HCT116 (cell line): Measurements from ENCODE around the gene TBC1D14. TPM values are rescaled to one million over a fixed set of nuclear protein-coding genes. Genes with fewer than 3 reads are reported as not detected.

Experiments used
- ATAC-seq: fragments of 200-7000 bp; cut with Tn5 transposase; 2 replicates; pipeline ENCODE4 v1.9.1; 2020; ENCODE audit warnings: mild to moderate bottlenecking, moderate library complexity
- BruUV-seq: library from RNA; stranded (reverse); fragments of 400-500 nt; replicated peaks from 2 replicates; lab custom pipeline; 2021; lab: Mats Ljungman, UMichigan
- CTCF ChIA-PET: fragments of 300-600 bp; sonication (Branson Sonifier 250); formaldehyde crosslinking; loops from one replicate; lab custom pipeline; 2021; ENCODE audit warnings: antibody characterized with exemption; lab: Charles Lee
- POLR2A ChIA-PET: fragments of 300-600, 350-600 bp; sonication (Branson Sonifier 250); formaldehyde crosslinking; loops from one replicate; lab custom pipeline; 2021; ENCODE audit warnings: antibody characterized with exemption; lab: Charles Lee
- RAD21 ChIA-PET, 2 experiments: fragments of 300-600 bp; sonication (Branson Sonifier 250); formaldehyde crosslinking; loops; one replicate each; lab custom pipeline; 2023; ENCODE audit warnings: low total read pairs in 2 of 2; ENCODE audit not compliant: uncharacterized antibody in 2 of 2, unreplicated experiment in 2 of 2, low non-redundant PET in 1 of 2; lab: Charles Lee
- DNase-seq: peaks from one replicate; pipeline ENCODE4 v3.0.0-alpha.2; 2010; ENCODE audit warnings: low read depth, low spot score
- H2AFZ ChIP-seq: fragments of 200-600 bp; shearing (Covaris generic), sonication (generic); 2 replicates; pipeline ENCODE4 v1.6.1; 2017; ENCODE audit warnings: low read depth, mixed run types, mixed read lengths, antibody characterized with exemption, low read length; ENCODE audit not compliant: poor library complexity, severe bottlenecking
- H3K27ac ChIP-seq: 2 replicates; pipeline ENCODE4 v1.5.1; 2012; ENCODE audit warnings: low read depth, low read length
- H3K27me3 ChIP-seq: fragments of 200-600 bp; sonication (generic); 2 replicates; pipeline ENCODE4 v1.6.1; 2016; ENCODE audit warnings: mixed run types, low read length, mixed read lengths; ENCODE audit not compliant: insufficient read depth
- H3K36me3 ChIP-seq, 2 experiments: fragments of 200-500 bp in 1 of 2; fragments of 200-600 bp in 1 of 2; sonication (Bioruptor generic) in 1 of 2; sonication (generic) in 1 of 2; 2 replicates each; pipeline versions ENCODE4 v1.5.1 to v1.6.1; 2014 to 2016; ENCODE audit warnings: low read length in 2 of 2, inconsistent platforms in 1 of 2, mixed read lengths in 1 of 2, mixed run types in 1 of 2; ENCODE audit not compliant: insufficient read depth in 2 of 2, control insufficient read depth in 1 of 2
- H3K4me1 ChIP-seq, 2 experiments: fragments of 200-600 bp in 1 of 2; sonication (generic) in 1 of 2; 2 replicates each; pipeline versions ENCODE4 v1.5.1 to v1.6.1; 2012 to 2017; ENCODE audit warnings: low read length in 2 of 2, inconsistent platforms in 1 of 2, mild to moderate bottlenecking in 1 of 2, mixed read lengths in 1 of 2, mixed run types in 1 of 2, moderate library complexity in 1 of 2; ENCODE audit not compliant: insufficient read depth in 2 of 2, control insufficient read depth in 1 of 2
- H3K4me2 ChIP-seq: fragments of 200-600 bp; sonication (generic); 2 replicates; pipeline ENCODE4 v1.6.1; 2017; ENCODE audit warnings: mixed run types, low read length, mixed read lengths
- H3K4me3 ChIP-seq, 2 experiments: fragments of 200-600 bp in 1 of 2; sonication (generic) in 1 of 2; replicated peaks in 1 of 2; 2 replicates each; pipeline ENCODE4 v1.5.1; 2011 to 2016; ENCODE audit warnings: low read length in 2 of 2, control low read depth in 1 of 2, low read depth in 1 of 2, mild to moderate bottlenecking in 1 of 2, mixed read lengths in 1 of 2, mixed run types in 1 of 2
- H3K79me2 ChIP-seq: fragments of 200-600 bp; sonication (generic); 2 replicates; pipeline ENCODE4 v1.6.1; 2017; ENCODE audit warnings: mild to moderate bottlenecking, mixed run types, low read length, moderate library complexity, mixed read lengths; ENCODE audit not compliant: insufficient read depth
- H3K9ac ChIP-seq: fragments of 200-600 bp; sonication (generic); 2 replicates; pipeline ENCODE4 v1.6.1; 2016; ENCODE audit warnings: low read length, mixed read lengths
- H3K9me2 ChIP-seq: fragments of 200-600 bp; sonication (generic), shearing (Covaris generic); 2 replicates; pipeline ENCODE4 v1.6.1; 2017; ENCODE audit warnings: mixed run types, mild to moderate bottlenecking, moderate library complexity; ENCODE audit not compliant: insufficient read depth
- H3K9me3 ChIP-seq, 2 experiments: fragments of 200-500 bp in 1 of 2; fragments of 200-600 bp in 1 of 2; sonication (Bioruptor generic) in 1 of 2; sonication (generic) in 1 of 2; 2 replicates each; pipeline ENCODE4 v1.6.1; 2014 to 2017; ENCODE audit warnings: low read length in 2 of 2, mixed read lengths in 2 of 2, inconsistent platforms in 1 of 2, low read depth in 1 of 2, mild to moderate bottlenecking in 1 of 2, mixed run types in 1 of 2, moderate library complexity in 1 of 2; ENCODE audit not compliant: control insufficient read depth in 1 of 2, insufficient read depth in 1 of 2
- H4K20me1 ChIP-seq: fragments of 200-600 bp; sonication (generic), shearing (Covaris generic); 2 replicates; pipeline ENCODE4 v1.6.1; 2017; ENCODE audit warnings: mixed run types, mild to moderate bottlenecking, moderate library complexity; ENCODE audit not compliant: insufficient read depth
- ATF3 ChIP-seq: IDR thresholded peaks from 2 replicates; pipeline ENCODE4 v1.6.1; 2012
- CTCF ChIP-seq, 3 experiments: fragments of 200-600 bp in 1 of 3; sonication (generic) in 1 of 3; IDR thresholded peaks in 2 of 3; conservative IDR thresholded peaks in 1 of 3; 2 replicates each; pipeline ENCODE4 v1.5.1; 2012 to 2017; ENCODE audit warnings: low read depth in 2 of 3, low read length in 2 of 3, antibody characterized with exemption in 1 of 3, borderline replicate concordance in 1 of 3, control low read depth in 1 of 3, mild to moderate bottlenecking in 1 of 3, mixed read lengths in 1 of 3, mixed run types in 1 of 3, moderate library complexity in 1 of 3; ENCODE audit not compliant: insufficient read depth in 1 of 3
- EGR1 ChIP-seq: IDR thresholded peaks from 2 replicates; pipeline ENCODE4 v1.6.1; 2012; ENCODE audit warnings: low read depth
- EZH2 ChIP-seq: fragments of 200-600 bp; sonication (generic); IDR thresholded peaks from 2 replicates; pipeline ENCODE4 v1.6.1; 2017; ENCODE audit warnings: antibody characterized with exemption, mixed run types
- MAX ChIP-seq: IDR thresholded peaks from 2 replicates; pipeline ENCODE4 v1.6.1; 2012
- POLR2A ChIP-seq: IDR thresholded peaks from 2 replicates; pipeline ENCODE4 v1.7.0; 2011; ENCODE audit warnings: borderline replicate concordance; ENCODE audit not compliant: insufficient read depth, insufficient read length; ENCODE audit errors: extremely low read depth
- POLR2AphosphoS5 ChIP-seq: IDR thresholded peaks from 2 replicates; pipeline ENCODE4 v1.6.1; 2011; ENCODE audit warnings: mild to moderate bottlenecking, low read depth, low read length, moderate library complexity
- SIN3A ChIP-seq: IDR thresholded peaks from 2 replicates; pipeline ENCODE4 v1.6.1; 2012; ENCODE audit warnings: low read depth
- intact Hi-C: fragments of 100-400 bp; cut with micrococcal nuclease; formaldehyde crosslinking; loops from 2 replicates; pipeline ENCODE4 v1.10.0; 2022
- total RNA-seq: library from RNA; stranded (reverse); gene quantifications from one replicate; pipeline ENCODE4 v1.2.1, GENCODE V29; 2021; ENCODE audit not compliant: unreplicated experiment

The TBC1D14 gene
- total RNA-seq, 1 experiment from 2014 or later = 62.9 TPM

- ChIA-PET CTCF (interaction anchor here (1.2 kb wide), 1 partner anchor 67 kb away, joined by 3 read pairs; no protein-coding TSS in a partner anchor), POLR2A (no interaction called here), RAD21 (no interaction called here)
- no TSS peak for BruUV-seq
- Histone ChIP-seq H3K9me3 (no peaks in the 10 kb centered on the region), H3K27me3 (no peaks in the 10 kb centered on the region), H3K4me1 (peaks cover 12 to 24% of the 10 kb centered on the region in 2 experiments), H3K79me2 (peaks cover 26% of the 10 kb centered on the region; the same call in 1 of the 2 replicates), H3K36me3 (peaks cover 16 to 42% of the 10 kb centered on the region in 2 experiments; a peak in 3 of 4 replicates), H4K20me1 (no peaks in the 10 kb centered on the region), H3K4me3 (no peak overlapping the region), H3K9me2 (no peaks in the 10 kb centered on the region), H3K4me2 (no peak overlapping the region), H3K9ac (no peak overlapping the region), H2AFZ (no peak overlapping the region), H3K27ac (no peak overlapping the region)
- ATAC-seq (no peak), DNase-seq (no peak)
- intact Hi-C loops = no loop called here
- TF ChIP-seq MAX = no peak
- no peak for TF ChIP-seq POLR2AphosphoS5
- no peak for TF ChIP-seq ATF3
- TF ChIP-seq EGR1 = no peak
- no peak for TF ChIP-seq EZH2
Measured at GRCh38 chr4:7004331-7004730, 94.7 kb downstream of the TBC1D14 start.

- CTCF ChIA-PET = no interaction called here
- intact Hi-C loops = no loop called here
- no peak overlapping the region for H3K27ac ChIP-seq
- no peaks in the 10 kb centered on the region for H3K27me3 ChIP-seq
- H4K20me1 ChIP-seq = no peaks in the 10 kb centered on the region
- H3K9me2 ChIP-seq = no peaks in the 10 kb centered on the region
- DNase-seq (no peak), ATAC-seq (no peak)
- H2AFZ ChIP-seq = no peak overlapping the region
- BruUV-seq = no TSS peak
- POLR2A ChIA-PET = no interaction called here
- TF ChIP-seq CTCF (IDR thresholded peaks at IDR 0.05 in 2 of 3, conservative IDR thresholded peaks at IDR 0.05 in 1 of 3; ENCODE audit: borderline replicate concordance in 1 of 3, insufficient read depth in 1 of 3, low read depth in 2 of 3, low read length in 2 of 3) (no peak), POLR2A (no peak), SIN3A (no peak), EGR1 (no peak), POLR2AphosphoS5 (no peak)
- no peak overlapping the region for H3K9ac ChIP-seq
- H3K4me1 ChIP-seq = peaks cover 6 to 14% of the 10 kb centered on the region in 2 experiments; a peak in 3 of 4 replicates
- H3K36me3 ChIP-seq = peaks cover 15 to 42% of the 10 kb centered on the region in 2 experiments; a peak in 3 of 4 replicates
- H3K4me3 ChIP-seq = no peak overlapping the region
- RAD21 ChIA-PET = no interaction called here
- H3K9me3 ChIP-seq = no peaks in the 10 kb centered on the region
- H3K79me2 ChIP-seq = peaks cover 27% of the 10 kb centered on the region; the same call in 1 of the 2 replicates
- no peak overlapping the region for H3K4me2 ChIP-seq
Measured at GRCh38 chr4:7005571-7005970, 95.9 kb downstream of the TBC1D14 start.
